Activated CD8-positive, alpha-beta memory T cell treated with anti-CD3 and anti-CD28 coated beads, Interleukin-2, amount 50 U/mL, for 1 hour (primary cell): Measurements from ENCODE around the gene KRT6A.

Experiments
- DNase-seq: peaks from one replicate; pipeline ENCODE4 v3.0.0-alpha.2; 2020; ENCODE audit errors: extremely low read depth

KRT6A gene

DNA sequence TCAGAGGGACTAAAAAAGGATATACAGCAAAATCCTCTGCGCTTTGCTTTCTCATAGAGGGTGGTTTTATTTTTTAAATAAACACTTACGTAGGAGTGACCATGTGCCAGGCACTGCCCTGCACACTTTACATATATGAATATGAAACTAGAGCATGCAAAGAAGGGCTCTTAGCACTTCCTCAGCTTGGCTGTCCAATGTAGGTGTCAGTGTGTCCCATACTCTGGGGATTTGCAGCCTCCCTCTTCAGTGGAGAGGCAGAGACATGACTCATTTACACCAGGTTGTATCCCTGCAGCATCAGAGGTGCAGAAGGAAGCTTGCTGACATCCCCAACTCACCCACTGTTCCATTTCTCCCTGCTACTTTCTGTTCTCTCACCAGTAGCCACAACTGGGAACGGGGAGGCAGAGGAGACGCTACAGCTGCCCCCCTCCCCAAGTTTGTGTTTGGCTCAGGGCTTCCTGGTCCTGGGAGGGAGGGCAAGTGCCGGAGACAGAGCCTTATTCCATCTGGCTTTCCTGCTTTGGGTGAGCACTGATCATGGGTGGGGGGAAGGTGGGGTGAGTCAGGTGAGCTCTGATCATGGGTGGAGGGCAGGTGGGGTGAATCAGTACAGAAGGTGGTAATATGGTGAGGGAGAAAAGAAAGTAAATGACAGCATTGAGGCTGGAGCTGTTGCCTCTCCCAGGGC, 32.0 kb upstream of the KRT6A start:
- no peak for DNase-seq

DNA sequence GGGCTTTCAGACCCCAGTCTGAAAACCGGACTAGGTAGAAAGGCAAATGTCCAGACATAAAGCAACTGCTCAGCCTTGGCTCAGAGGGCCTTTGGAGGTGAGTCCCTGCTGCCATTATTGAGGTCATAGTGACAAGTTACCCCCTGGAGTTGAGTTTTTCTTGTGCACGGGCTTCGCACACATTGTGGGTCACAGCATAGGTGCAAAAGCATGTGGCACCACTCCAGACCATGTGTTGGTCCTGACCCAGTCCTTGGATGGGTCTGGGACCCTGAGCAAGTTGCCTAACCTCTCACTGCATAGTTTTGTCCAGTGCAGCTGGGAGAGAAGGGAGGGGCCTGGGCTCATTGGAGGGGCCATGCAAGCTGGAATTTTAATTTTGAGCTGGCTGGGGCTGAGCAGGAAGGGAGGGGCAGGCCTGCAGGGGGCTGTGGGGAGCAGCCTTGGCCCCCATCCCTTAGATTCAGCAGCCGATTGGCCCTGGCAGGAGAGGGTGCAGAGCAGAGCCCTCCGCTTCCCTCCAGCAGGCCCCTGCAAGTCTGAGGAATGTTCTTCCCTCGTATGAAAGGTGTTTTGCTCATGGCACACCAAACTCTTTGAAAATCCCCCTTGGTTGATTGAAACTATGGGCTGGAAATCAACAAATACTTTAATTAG, 31.3 kb upstream of the KRT6A start:
- no peak for DNase-seq

DNA sequence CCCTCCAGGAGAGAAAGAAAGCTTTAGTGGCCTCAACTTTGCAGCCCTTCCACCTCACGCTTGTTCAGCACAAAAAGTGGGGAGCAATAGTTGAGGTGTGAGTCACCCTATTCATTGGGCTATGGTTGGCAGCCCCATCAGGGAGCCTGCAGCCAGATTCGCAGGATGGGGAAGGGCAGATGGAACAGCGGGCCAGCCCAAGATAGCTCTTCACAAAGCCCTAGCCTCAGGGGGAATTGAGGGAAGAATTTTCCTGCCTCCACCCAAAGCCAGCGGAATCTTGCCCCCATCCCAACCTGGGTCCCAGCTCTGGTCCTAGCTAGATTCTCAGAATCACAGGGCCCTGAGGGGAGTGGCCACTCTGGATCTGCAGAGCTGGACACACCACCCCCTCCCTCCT, 30.8 kb upstream of the KRT6A start:
- DNase-seq: no peak

DNA sequence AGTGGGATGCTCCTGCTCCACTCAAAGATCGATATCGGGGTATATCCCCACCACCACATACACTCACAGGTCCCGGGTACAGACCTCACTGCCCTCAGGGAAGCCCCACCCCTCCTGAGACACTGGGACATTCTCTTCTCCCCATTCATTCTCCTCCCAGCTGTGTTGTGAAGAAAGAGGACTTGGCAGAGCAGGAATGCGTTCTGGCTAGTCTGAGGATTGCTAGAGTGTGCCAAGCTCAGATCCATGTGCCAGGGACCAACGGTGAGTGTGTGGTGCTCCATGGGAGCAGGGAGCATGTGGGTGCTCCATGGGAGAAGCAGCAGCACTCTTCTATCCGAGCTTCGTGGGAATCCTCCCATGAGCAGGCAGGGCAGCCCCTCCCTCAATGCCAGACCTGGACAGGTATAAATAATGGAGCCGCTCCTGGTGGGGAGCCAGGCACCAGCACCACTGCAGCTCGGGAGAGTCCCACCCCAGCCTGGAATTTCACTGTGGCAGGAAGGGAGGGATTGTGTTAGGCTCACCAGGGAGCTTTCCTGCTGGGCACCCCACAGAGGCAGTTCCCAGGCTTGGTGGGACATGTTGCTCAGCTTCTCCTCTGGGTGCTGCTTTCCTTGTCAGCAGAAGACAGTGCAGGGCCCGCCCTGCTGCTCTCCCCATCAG, 29.4 kb upstream of the KRT6A start:
- DNase-seq: no peak

DNA sequence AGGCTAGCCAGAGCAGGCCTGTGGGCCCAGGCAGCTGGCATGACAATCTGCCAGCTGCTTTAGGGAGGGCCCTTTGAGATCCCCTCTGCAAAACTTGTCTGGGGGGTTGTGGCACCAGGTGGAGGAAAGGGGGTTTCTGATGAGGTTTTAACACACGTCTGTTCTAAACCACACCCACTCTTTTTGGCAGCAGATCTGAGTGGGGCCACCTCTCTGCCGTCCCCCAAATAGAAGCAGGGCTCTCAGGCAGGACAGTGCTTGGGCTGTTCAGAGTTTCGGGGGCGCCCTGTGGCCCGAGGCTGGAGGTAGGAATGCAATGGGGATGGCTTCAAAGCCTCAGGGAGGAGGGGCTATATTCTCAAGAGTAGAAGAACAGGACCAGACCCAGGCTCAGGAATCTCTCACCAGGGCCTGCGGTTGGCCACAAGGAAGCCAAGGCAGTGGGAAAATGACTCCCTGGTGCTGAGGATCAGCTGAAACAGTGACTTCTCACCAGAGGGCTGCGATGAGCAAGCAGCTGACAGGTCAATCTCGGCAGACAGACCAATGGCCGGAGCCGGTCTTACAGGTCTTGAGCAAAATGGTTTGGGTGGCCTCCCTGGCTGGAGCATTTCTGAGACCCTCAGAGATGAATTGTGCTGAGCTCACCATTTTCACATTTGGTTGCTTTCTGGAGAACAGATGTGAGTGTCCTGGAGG, 28.7 kb upstream of the KRT6A start:
- DNase-seq: no peak

DNA sequence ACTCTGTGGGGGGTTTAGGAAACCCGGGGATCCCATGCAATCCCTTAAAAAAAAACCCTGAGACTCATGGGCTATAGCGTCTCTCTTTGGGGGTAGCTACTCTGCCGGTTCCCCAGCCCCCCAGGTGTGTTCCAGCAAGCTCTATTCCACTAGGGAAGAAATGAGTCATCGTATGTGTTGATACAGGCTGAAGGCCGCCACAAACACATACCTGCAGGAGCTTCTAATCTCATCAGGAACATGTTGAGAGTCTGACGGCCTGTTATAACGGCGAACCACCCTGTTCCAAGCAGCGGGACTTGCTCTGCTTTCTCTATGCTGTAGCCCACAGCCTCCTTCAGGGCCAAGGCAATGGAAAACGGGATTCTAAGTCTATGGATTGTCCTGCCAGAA, 28.1 kb upstream of the KRT6A start:
- no peak for DNase-seq

DNA sequence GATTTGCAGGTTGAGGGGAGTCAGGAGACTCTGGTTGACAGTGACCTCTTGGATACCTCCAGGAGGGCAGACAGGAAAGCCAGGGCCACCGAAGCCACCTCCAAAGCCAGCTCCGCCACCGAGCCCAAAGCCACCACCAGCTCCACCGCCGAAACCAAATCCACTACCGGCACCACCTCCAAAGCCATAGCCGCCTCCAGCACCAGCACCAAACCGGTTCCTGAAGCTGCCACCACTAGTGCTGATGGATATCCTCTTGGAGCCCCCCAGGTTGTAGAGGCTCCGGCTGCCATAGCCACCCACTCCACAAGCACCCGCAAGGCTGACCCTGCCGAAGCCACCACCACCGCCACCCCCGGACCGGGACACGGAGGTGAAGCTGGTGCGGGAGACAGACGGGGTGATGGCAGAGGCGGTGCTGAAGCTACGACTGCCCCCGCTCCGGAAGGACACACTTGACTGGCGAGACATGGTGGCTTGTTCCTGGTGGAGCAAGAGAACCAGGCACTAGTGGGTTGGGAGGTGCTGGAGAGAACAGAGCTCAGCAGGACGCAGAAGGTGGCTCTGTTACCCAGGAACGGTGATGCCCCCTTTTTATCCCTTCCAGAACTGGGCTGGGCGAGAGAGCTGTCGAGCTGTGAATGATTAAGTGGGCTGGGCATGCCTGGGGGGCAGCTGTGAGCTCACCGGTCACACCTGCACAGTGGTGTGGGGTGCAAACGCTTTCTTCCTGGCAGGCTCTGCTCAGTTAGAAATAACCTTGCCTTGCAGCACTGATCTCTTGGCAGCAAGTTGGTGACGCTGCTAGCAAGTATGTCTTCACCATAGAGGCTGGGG, 27.0 kb upstream of the KRT6A start, which contains the start of gene KRT5:
Gene KRT5, minus strand, starts transcription at position 569 of the 837 bp plus-strand sequence. Its CDS starts 98 bp downstream, at position 471.
- DNase-seq: no peak

DNA sequence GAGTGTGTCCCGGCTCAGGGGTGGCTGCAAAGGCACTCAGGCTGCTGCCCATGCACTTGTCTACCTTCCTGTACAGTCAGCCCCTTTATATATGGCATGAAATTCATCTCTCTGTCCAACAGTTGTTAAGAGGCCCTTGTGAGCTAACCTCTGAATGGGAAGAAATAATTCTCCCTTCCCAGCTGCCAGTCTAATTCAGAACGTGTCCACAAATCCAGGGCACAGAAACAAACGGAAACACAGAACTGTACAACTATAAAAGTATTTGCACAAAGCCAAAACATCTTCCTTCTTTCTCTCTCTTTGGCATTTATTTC, 26.3 kb upstream of the KRT6A start:
- DNase-seq: no peak

DNA sequence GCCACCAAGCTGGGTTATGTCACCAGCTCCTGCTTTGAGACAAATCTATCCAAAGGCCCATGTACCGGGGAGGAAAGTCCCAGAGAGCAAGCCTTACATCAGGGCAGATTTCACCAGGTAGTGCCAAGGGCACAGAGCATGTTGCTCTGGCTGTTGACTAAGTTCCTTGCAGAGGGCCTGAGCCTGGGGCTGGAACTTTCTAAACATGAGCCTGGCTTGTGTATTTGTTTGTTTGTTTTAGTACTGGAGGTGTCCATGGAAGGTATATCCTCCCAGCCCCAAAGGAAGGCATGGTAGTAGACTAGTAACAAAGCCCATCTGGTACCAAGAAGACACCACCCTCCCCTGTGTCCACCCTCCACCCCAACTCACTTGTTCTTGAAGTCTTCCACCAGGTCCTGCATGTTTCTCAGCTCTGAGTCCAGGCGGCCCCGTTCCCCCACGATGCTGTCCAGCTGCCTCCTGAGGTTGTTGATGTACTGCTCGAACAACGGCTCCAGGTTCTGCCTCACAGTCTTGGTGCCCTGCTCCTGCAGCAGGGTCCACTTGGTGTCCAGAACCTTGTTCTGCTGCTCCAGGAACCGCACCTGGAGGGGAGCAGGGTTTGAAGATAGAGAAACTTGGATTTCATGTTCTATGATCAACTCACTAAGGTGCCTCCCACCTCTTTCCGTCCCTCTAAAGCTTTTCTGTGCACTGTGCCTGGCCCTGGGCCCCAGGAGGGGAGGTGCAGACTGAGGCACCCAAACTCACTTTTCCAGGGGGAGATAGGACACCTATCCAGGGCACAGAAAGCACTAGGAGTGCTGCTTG, 25.7 kb upstream of the KRT6A start:
- no peak for DNase-seq

DNA sequence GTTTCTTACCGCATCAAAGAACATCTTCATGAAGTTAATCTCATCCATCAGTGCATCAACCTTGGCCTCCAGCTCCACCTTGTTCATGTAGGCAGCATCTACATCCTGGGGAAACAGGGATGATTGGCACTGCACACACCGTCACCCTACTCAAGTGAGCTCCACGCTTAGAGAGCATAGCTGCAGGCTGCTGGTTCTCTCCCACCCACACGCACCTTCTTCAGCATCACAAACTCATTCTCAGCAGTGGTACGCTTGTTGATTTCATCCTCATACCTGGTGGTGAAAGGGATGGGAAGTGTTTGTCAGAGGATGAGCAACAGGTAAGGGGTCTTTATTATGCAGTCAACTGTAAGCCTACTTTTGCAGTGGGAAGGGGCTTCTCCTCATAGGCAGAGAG, 24.8 kb upstream of the KRT6A start:
- no peak for DNase-seq

DNA sequence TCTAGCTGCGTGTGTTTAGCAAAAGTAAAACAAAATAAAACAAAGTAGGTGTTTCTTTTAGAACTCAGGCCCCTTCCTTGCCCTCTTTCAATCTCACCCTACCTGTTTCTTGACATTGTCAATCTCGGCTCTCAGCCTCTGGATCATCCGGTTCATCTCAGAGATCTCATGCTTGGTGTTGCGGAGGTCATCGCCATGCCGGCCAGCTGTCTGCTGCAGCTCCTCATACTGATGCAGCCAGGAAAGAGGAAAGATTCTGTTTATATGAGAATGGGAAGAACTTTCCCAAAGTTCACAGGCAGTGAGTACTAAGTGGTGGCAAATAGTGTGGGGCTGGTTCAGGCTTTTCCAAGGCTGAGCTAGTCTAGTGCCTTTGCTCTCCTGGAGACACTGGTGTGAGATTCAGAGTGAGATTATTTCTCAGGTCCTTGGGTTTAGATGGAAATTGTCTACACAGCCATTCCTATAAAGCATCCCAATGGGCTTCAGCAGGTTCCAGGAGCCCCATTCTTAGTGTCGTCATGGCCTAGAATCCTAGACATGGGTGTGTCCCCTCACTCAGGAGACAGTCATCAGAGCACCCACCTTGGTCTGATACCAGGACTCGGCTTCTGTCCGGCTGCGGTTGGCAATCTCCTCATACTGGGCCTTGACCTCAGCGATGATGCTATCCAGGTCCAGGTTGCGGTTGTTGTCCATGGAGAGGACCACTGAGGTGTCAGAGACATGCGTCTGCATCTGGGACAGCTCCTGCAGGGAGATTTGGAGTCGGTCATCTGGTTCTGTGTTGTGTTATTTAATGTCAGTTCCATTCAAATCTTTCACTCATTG, 24.2 kb upstream of the KRT6A start:
- no peak for DNase-seq

DNA sequence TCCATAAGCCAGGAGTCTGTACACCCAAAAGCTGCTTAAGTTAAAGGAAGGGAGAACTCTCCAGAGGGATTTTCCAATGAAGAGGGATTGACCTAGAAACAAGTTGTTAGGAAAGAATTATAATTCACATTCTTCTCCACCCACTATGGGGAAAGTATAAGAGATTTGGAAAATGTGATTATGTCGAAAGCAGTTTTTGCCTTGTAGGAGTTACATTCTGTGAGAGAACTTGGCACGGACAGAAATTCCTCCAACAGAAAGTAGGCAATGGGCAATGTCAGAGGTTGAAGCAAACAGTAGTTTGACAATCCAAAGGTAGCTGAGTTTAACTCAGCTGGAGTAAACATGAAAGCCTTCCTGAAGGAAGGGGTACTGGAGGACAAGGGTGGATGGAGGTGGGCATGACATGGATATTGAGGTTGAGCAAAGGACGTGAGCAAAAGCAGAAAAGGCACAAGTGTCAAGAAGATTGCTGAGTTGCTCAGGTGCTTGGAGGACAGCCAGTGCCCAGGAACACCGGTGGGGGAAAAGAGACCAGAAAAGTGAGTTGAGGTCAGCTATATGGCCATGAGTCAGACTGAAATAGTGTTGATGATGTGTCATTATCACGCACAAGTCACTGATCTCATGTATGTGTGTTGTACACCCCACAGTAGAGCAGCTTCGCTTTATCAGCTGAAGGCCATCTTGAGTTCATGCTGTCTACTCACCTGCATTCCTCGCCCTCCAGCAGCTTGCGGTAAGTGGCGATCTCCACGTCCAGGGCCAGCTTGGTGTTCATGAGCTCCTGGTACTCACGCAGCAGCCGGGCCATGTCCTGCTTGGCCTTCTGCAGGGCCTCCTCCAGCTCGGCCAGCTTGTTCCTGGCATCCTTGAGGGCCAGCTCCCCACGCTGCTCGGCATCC, 23.1 kb upstream of the KRT6A start:
- DNase-seq: no peak

DNA sequence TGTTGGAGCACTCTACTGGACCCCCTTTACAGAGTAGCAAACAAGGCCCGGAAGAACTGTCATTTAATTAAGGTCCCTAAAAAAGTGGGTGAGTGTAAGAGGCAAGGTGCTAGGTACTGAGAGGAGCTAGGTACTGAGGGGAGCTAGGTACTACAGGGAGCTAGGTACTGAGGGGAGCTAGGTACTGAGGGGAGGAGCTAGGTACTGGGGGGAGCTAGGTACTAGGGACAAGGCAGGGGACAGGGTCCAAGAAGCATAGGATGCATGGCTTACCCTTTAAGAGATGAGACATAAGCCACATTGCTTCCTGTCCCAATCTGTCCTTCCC, 22.2 kb upstream of the KRT6A start:
- no peak for DNase-seq

DNA sequence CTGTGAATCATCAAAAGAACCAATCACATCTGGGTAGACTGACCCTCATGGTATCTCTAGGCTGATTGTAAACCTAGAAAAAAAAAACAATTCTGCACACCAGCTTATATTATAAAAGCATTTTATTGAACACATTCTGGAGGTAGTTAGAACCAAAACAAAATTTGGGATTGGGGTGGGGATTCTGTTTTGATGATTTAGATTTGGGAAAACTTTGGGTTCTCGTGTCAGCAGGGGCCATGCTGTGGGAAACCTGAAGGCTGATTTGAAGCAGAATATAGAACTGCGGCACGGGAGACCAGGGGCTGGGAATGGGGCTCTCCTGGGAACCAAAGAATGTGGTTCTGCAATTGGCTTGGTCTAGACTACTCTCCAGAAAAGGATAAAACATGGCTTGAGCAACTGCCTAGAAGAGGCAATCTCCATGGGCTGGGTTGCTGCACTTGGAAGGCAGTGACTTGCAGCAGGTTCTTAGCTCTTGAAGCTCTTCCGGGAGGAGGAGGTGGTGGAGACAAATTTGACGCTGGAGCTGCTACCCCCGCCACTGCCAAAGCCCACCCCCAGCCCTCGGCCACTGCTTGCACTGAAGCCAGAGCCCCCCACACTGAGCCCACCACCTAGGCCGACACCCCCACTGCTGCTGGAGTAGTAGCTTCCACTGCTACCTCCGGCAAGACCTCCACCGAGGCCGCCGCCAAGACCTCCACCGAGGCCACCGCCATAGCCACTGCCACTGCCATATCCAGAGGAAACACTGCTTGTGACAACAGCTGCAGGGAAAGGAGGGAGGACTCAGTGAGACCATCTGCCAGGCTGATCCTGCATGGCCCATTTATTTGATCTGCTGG, 21.6 kb upstream of the KRT6A start:
- no peak for DNase-seq

DNA sequence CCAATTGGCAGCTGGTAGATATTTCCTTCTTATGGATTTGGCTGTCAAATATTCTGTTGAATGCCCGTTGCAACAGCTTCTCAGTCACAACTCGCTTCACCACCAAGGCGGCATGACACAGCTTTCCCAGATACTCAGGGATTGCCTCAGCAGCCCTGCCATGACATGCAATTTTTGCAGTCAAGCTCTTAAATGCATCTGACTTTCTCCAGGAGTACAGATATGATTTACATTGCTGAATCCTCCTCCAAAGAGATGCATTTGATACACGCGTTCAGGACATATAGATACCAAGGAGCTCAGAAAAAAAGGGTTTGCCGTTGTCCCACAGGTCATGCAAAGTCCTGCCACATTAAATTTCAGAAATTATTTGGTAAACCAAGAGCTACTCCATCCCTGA, 20.7 kb upstream of the KRT6A start:
- DNase-seq: no peak

DNA sequence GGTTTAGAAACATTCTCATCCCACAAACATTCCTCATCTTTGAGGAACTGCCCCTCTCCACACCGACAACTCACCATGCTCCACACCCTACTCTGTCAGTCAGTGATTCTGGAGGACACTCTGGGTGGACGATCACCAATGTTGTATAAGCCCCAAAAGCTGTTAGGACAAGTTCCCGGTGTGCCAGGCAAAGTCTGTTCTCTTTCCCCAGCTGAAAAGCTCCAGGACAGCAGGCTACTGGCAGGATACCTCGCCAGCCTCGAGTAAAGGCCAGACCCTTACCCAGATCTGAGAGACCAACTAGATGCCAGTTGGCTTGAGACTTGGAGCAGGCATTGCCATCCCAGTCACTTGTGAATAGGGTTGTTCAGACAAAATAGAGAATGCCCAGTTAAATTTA, 15.2 kb upstream of the KRT6A start:
- DNase-seq: no peak

DNA sequence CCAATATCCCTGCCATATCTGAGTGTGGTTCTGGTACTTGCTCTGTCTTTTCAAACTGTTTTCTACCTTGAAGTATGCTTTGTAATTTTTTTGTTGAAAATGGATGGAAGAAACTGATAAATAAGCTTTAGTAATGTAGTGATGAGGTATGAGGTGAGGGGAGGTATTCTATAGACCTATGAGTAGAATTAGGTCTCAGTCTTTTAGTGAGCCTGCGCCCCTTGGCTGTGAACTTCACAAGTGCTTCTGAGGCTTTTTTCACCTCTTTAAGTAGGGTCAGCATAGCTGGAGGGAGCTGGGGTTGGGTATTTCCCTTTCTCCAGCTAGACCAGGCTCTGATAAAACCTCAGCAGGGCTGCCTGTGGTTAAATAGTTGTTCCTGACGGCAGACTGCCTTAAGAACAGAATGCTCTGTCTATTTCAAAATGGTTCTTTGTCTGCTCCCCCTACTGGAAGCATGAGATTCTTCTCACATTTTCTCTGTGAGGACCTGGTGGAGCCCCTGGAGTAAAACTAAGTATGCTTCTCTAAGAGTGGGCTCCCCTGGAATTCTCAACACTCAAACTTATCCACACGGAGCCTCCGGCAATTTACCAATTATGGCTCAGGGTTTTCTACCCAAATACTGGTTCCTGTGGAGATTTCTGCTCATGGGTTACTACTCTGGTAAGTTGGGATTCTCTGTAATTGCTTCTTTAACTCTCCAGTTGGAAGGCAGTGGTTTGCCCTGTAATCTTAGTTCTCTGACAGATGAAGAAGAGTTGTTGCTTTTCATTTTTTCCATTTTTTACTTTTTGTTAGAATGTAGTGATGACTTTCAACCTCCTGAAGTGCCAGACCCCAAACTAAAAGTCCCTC, 14.0 kb upstream of the KRT6A start:
- DNase-seq: no peak
